MCF 10A (cell line): ENCODE data around the gene CPNE7. TPM values are rescaled to one million over a fixed set of nuclear protein-coding genes. Genes with fewer than 3 reads are reported as not detected.

Experiments
- BruUV-seq: library from RNA; stranded (reverse); fragments of 400-500 nt; replicated peaks from 2 replicates; lab custom pipeline; 2021; lab: Mats Ljungman, UMichigan
- CTCF ChIA-PET: fragments of 300-600 bp; sonication (Branson Sonifier 250); formaldehyde crosslinking; extraction: SDS; loops from one replicate; lab custom pipeline; 2021; ENCODE audit warnings: antibody characterized with exemption, inconsistent platforms; lab: Yijun Ruan, JAX
- POLR2A ChIA-PET: fragments of 300-600, 350-650 bp; sonication (Branson Sonifier 250); formaldehyde crosslinking; extraction: SDS; loops from one replicate; lab custom pipeline; 2020; ENCODE audit warnings: antibody characterized with exemption, inconsistent platforms; lab: Yijun Ruan, JAX
- DNase-seq: peaks from one replicate; pipeline ENCODE4 v3.0.0-alpha.2; 2018; ENCODE audit not compliant: unreplicated experiment
- H3K27ac Mint-ChIP-seq: one replicate; pipeline ENCODE4 v1.8.0; 2022; ENCODE audit warnings: mild to moderate bottlenecking, low read depth, mixed read lengths; ENCODE audit not compliant: unreplicated experiment
- H3K27me3 Mint-ChIP-seq: one replicate; pipeline ENCODE4 v1.8.0; 2022; ENCODE audit warnings: mixed read lengths; ENCODE audit not compliant: insufficient read depth, unreplicated experiment
- H3K36me3 Mint-ChIP-seq: one replicate; pipeline ENCODE4 v1.8.0; 2022; ENCODE audit warnings: mild to moderate bottlenecking, moderate library complexity, mixed read lengths; ENCODE audit not compliant: insufficient read depth, unreplicated experiment
- H3K4me1 Mint-ChIP-seq: one replicate; pipeline ENCODE4 v1.8.0; 2022; ENCODE audit warnings: mixed read lengths; ENCODE audit not compliant: insufficient read depth, unreplicated experiment
- H3K4me3 Mint-ChIP-seq: one replicate; pipeline ENCODE4 v1.8.0; 2022; ENCODE audit warnings: mild to moderate bottlenecking, moderate library complexity, mixed read lengths; ENCODE audit not compliant: unreplicated experiment
- H3K9me3 Mint-ChIP-seq: one replicate; pipeline ENCODE4 v1.8.0; 2022; ENCODE audit warnings: mixed read lengths; ENCODE audit not compliant: unreplicated experiment
- CTCF ChIP-seq: fragments of 200-600 bp; IDR thresholded peaks from one replicate; pipeline ENCODE4 v1.8.0; 2022; ENCODE audit warnings: antibody characterized with exemption, mild to moderate bottlenecking; ENCODE audit not compliant: unreplicated experiment
- intact Hi-C: fragments of 100-400 bp; cut with micrococcal nuclease; formaldehyde crosslinking; loops from 2 replicates; pipeline ENCODE4 v1.14.1; 2022
- total RNA-seq: library from RNA; stranded (reverse); gene quantifications from 2 replicates; pipeline ENCODE4 v1.2.3, GENCODE V29; 2022

The CPNE7 gene
- total RNA-seq, 1 experiment from 2014 or later = 86.8 TPM

GRCh38 chr16:89621698-89622409 lies 46.3 kb downstream of the CPNE7 start:
- peaks cover 49% of the 10 kb centered on the region for H3K27me3 Mint-ChIP-seq
- no peaks in the 10 kb centered on the region for H3K9me3 Mint-ChIP-seq
- peak overlapping the region; percentile 18 for H3K27ac Mint-ChIP-seq
- DNase-seq = no peak
- BruUV-seq = no TSS peak
- H3K36me3 Mint-ChIP-seq = no peaks in the 10 kb centered on the region
- TF ChIP-seq CTCF = no peak
- ChIA-PET CTCF (no interaction called here), POLR2A (no interaction called here)
- peaks cover 3% of the 10 kb centered on the region for H3K4me1 Mint-ChIP-seq
- intact Hi-C loops = no loop called here
- H3K4me3 Mint-ChIP-seq = no peak overlapping the region

- Mint-ChIP-seq H3K9me3 (no peaks in the 10 kb centered on the region), H3K27ac (no peak overlapping the region), H3K27me3 (peaks cover 49% of the 10 kb centered on the region), H3K4me3 (no peak overlapping the region), H3K36me3 (no peaks in the 10 kb centered on the region), H3K4me1 (no peaks in the 10 kb centered on the region)
- intact Hi-C loops = no loop called here
- no TSS peak for BruUV-seq
- TF ChIP-seq CTCF = no peak
- ChIA-PET POLR2A (interaction anchor here (1.9 kb wide), 1 partner anchor 10 kb away, joined by 6 read pairs; no protein-coding TSS in a partner anchor), CTCF (interaction anchor here (0.7 to 1.2 kb wide), 2 partner anchors 9 to 17 kb away, joined by 3 to 4 read pairs; no protein-coding TSS in a partner anchor)
- no peak for DNase-seq
Measured at GRCh38 chr16:89623511-89624261, 48.1 kb downstream of the CPNE7 start.

GRCh38 chr16:89624777-89625761 lies 49.5 kb downstream of the CPNE7 start:
- no TSS peak for BruUV-seq
- no peak for TF ChIP-seq CTCF

More at GRCh38 chr16:89624777-89625761, 49.5 kb downstream of the CPNE7 start:
- Mint-ChIP-seq H3K4me1 (no peaks in the 10 kb centered on the region), H3K4me3 (no peak overlapping the region), H3K9me3 (no peaks in the 10 kb centered on the region), H3K36me3 (no peaks in the 10 kb centered on the region), H3K27me3 (peaks cover 49% of the 10 kb centered on the region), H3K27ac (no peak overlapping the region)
- no peak for DNase-seq
- ChIA-PET CTCF (no interaction called here), POLR2A (no interaction called here)
- intact Hi-C loops = no loop called here
